ENCODE measurements around the gene SNTG2.

DNA sequence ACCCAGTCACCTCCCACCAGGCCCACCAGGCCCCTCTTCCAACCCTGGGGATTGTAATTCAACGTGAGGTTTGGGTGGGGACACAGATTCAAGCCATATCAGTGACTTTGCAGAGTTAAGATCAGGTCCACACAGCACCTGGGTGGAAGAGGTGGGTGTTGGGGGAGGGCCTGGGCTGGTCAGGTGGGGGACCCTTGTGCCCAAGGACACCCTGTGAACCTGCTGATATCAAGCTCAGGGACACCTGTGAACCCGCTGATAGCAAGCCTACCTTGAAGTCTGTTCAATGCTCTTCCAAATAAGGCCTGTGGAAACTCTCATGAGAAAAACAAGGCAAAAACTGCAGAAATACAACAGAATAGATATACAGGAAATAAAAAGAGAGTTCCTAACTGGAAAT, 442.7 kb downstream of the SNTG2 start:
- TF ChIP-seq, protein P1, sequence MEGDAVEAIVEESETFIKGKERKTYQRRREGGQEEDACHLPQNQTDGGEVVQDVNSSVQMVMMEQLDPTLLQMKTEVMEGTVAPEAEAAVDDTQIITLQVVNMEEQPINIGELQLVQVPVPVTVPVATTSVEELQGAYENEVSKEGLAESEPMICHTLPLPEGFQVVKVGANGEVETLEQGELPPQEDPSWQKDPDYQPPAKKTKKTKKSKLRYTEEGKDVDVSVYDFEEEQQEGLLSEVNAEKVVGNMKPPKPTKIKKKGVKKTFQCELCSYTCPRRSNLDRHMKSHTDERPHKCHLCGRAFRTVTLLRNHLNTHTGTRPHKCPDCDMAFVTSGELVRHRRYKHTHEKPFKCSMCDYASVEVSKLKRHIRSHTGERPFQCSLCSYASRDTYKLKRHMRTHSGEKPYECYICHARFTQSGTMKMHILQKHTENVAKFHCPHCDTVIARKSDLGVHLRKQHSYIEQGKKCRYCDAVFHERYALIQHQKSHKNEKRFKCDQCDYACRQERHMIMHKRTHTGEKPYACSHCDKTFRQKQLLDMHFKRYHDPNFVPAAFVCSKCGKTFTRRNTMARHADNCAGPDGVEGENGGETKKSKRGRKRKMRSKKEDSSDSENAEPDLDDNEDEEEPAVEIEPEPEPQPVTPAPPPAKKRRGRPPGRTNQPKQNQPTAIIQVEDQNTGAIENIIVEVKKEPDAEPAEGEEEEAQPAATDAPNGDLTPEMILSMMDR (IDR thresholded peaks at IDR 0.05), result no peak
- no peak for TF ChIP-seq POLR2A (IDR thresholded peaks at IDR 0.05)

All from esophagus squamous epithelium (tissue), 4 donors.